CD1c-positive myeloid dendritic cell (primary cell): ENCODE results near the gene PEPD.

Source experiments
- DNase-seq: peaks from one replicate; pipeline ENCODE4 v3.0.0-alpha.2; 2016; ENCODE audit errors: extremely low spot score

The PEPD gene

GRCh38 chr19:33473653-33474305, 47.8 kb downstream of the PEPD start:
- DNase-seq, result no peak

GRCh38 chr19:33472691-33473652, 48.6 kb downstream of the PEPD start:
- DNase-seq, result no peak

GRCh38 chr19:33472226-33472625, 49.4 kb downstream of the PEPD start:
- DNase-seq, result no peak

GRCh38 chr19:33471111-33471996, 50.2 kb downstream of the PEPD start:
- no peak for DNase-seq

- no peak for DNase-seq
Observed at GRCh38 chr19:33470686-33471085, 50.9 kb downstream of the PEPD start.

- DNase-seq, result no peak
Observed at GRCh38 chr19:33470040-33470330, 51.6 kb downstream of the PEPD start.

GRCh38 chr19:33469171-33470039, 52.2 kb downstream of the PEPD start:
- no peak for DNase-seq

- DNase-seq, result no peak
Observed at GRCh38 chr19:33468361-33469170, 53.0 kb downstream of the PEPD start.

- no peak for DNase-seq
Observed at GRCh38 chr19:33467851-33468250, 53.7 kb downstream of the PEPD start.

- no peak for DNase-seq
Observed at GRCh38 chr19:33465834-33466233, 55.8 kb downstream of the PEPD start.

- DNase-seq, result no peak
Observed at GRCh38 chr19:33465371-33465770, 56.2 kb downstream of the PEPD start.

GRCh38 chr19:33464733-33465115, 56.9 kb downstream of the PEPD start:
- no peak for DNase-seq

- no peak for DNase-seq
Observed at GRCh38 chr19:33464010-33464732, 57.4 kb downstream of the PEPD start.

- DNase-seq, result no peak
Observed at GRCh38 chr19:33463199-33463598, 58.4 kb downstream of the PEPD start.

GRCh38 chr19:33462112-33462791, 59.3 kb downstream of the PEPD start:
- DNase-seq, result no peak

- no peak for DNase-seq
Observed at GRCh38 chr19:33461256-33462111, 60.1 kb downstream of the PEPD start.

- DNase-seq, result no peak
Observed at GRCh38 chr19:33460221-33460908, 61.2 kb downstream of the PEPD start.
